Tibial nerve (tissue), 4 donors: ENCODE data around the gene ZNF324. TPM values are rescaled to one million over a fixed set of nuclear protein-coding genes. Genes with fewer than 3 reads are reported as not detected.
"Not testable (repeated sequence)": the region's sequence is repeated elsewhere in the genome, so short reads cannot be mapped to it uniquely, and the experiment has no call there.

Experiments
- DNase-seq, 2 donors: peaks; one replicate each; pipeline ENCODE4 v3.0.0-alpha.2; 2019; ENCODE audit warnings: low spot score in 2 of 2
- H3K27ac ChIP-seq, 4 donors: fragments of 200-600 bp; sonication (generic) in 3 of 4; one replicate each; pipeline ENCODE4 v1.5.1; 2017 to 2019; ENCODE audit warnings: mild to moderate bottlenecking in 1 of 4
- H3K27me3 ChIP-seq, 2 donors: fragments of 200-600 bp; sonication (generic) in 1 of 2; one replicate each; pipeline versions ENCODE4 v1.5.1 to v1.6.0; 2017 to 2019
- H3K36me3 ChIP-seq, 3 donors: fragments of 200-600 bp; sonication (generic); one replicate each; pipeline ENCODE4 v1.5.1; 2018 to 2019
- H3K4me1 ChIP-seq, 4 donors: fragments of 200-600 bp; sonication (generic) in 3 of 4; one replicate each; pipeline ENCODE4 v1.5.1; 2017 to 2019
- H3K4me3 ChIP-seq, 4 donors: fragments of 200-600 bp; sonication (generic) in 3 of 4; one replicate each; pipeline ENCODE4 v1.5.1; 2017 to 2019; ENCODE audit warnings: mild to moderate bottlenecking in 1 of 4, moderate library complexity in 1 of 4
- H3K9me3 ChIP-seq, 4 donors: fragments of 200-600 bp; sonication (generic) in 3 of 4; one replicate each; pipeline ENCODE4 v1.5.1; 2017 to 2019
- CTCF ChIP-seq, 5 experiments: fragments of 200-600 bp in 3 of 5; fragments of 450-650 bp in 2 of 5; sonication (generic) in 3 of 5; IDR thresholded peaks; one replicate each; pipeline ENCODE4 v1.5.1; 2016 to 2019; ENCODE audit warnings: antibody characterized with exemption in 5 of 5, mild to moderate bottlenecking in 3 of 5, moderate library complexity in 2 of 5
- EP300 ChIP-seq, 2 donors: sonication (generic); formaldehyde crosslinking; IDR thresholded peaks; one replicate each; pipeline ENCODE4 v1.6.1; 2017; ENCODE audit warnings: antibody characterized with exemption in 2 of 2, mild to moderate bottlenecking in 1 of 2
- POLR2A ChIP-seq, 2 donors: fragments of 450-650 bp; IDR thresholded peaks; one replicate each; pipeline ENCODE4 v1.6.1; 2017; ENCODE audit warnings: antibody characterized with exemption in 2 of 2, mild to moderate bottlenecking in 2 of 2, moderate library complexity in 2 of 2
- WGBS, 2 donors: methylation state at CpG; one replicate each; pipeline ENCODE4 v1.1.5; 2018; 5-methylcytosine and 5-hydroxymethylcytosine counted together
- total RNA-seq, 4 donors: library from RNA; depleted of rRNA; stranded (reverse); fragments of >200 nt; gene quantifications; one replicate each; pipeline ENCODE4 v1.1.0, GENCODE V29; 2016

The ZNF324 gene
- total RNA-seq, 4 donors from 2014 or later: 23.6 to 33.5 (median 30.2) TPM

DNA sequence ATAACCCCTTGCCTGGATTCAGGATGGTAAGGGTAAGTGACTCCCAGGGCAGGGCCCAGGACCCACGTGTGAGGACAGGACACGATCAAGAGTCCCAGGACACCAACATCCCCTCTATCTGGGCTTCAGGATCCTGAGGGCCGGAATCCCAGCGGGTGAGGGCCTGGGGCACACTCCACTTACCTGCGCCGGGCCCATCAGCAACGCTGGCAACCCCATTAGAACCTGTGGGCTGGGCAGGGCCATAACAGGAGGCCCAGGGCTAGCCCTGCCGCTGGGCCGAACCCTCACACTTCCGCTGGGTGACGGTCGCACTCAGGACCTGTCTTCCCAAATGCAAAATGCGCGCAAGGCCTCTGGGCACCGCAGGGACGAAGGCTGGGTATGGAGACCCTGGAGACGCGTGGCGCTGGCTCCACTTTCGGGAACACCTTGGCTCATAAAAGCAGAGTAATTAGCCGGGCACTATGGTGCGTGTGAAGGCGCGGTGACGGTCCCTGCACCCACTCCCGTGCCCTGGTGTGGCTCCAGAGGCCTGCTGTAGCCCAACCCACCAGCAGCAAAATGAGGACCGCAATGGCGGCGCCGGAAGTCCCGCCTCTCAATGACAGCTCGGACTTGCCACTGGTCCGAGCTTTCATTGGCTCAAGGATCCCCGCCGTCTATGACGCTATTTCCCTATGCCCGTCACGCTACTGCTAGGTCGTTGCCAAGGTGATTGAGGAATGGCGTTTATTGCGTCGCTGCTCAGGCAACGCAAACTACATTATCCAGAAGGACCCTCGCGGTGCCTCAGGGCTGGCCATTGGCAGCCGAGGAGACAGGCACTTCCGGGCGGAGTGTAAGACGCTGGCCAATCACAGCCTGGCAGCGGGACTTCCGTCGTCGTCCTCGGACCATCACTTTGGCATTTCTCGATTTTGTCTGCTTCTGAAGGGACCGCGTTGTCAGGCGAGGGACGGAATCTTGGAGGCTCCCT lies 27.0 kb upstream of the ZNF324 start, which contains the start of gene ZNF132:
ZNF132 (minus strand) TSS at position 578 of the 979 bp plus-strand sequence; CDS start at position 246, 332 bp downstream.
- H3K4me1 ChIP-seq: peaks cover 0 to 21% (median 11%) of the 10 kb centered on the region in 4 donors
- H3K9me3 ChIP-seq: peaks cover 5 to 48% (median 21%) of the 10 kb centered on the region in 4 donors
- 4 to 7% methylated on average over 26 to 51 of the region's 59 CpGs for WGBS, 2 donors
- peak; percentile 95 to 97 for DNase-seq
- TF ChIP-seq EP300 (IDR thresholded peaks at IDR 0.05) (peak; percentile 86 to 96), CTCF (IDR thresholded peaks at IDR 0.05) (peak in 1 of 5 experiments; percentile 36), POLR2A (IDR thresholded peaks at IDR 0.05) (peak in 1 of 2 donors; percentile 52)
- peak within 1 kb of the TSS; percentile 29 to 95 (median 85) for H3K27ac ChIP-seq
- peak within 1 kb of the TSS; percentile 41 to 70 (median 66) for H3K4me3 ChIP-seq
- peaks cover 8 to 44% (median 24%) of the 10 kb centered on the region in 3 donors for H3K36me3 ChIP-seq
- no peaks in the 10 kb centered on the region for H3K27me3 ChIP-seq

DNA sequence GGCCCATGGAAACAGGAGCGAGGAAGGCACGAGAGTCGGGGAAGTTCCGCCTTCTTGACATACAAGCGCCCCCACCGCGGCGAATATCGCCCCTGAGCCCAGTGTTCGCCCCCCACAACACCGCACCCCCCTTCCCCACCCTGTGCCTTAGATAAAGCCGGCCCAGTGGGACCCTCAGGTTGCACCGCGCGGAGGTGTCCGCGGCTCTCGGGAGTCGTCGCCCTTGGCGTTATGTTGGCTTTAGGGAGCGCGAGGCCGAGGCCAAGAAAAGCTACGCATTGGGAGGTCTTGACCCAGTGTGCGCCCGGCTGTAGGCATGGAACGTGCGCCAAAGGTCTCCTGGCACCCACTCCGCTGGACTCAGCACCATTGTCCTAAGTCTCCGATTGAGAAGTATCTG lies 26.3 kb upstream of the ZNF324 start:
- no peak for DNase-seq
- Histone ChIP-seq H3K4me3 (peak overlapping the region; percentile 41 to 68 (median 64)), H3K4me1 (peaks cover 0 to 21% (median 11%) of the 10 kb centered on the region in 4 donors), H3K27me3 (no peaks in the 10 kb centered on the region), H3K27ac (peak overlapping the region; percentile 29 to 95 (median 85)), H3K9me3 (peaks cover 0 to 41% (median 16%) of the 10 kb centered on the region in 4 donors), H3K36me3 (peaks cover 1 to 37% (median 17%) of the 10 kb centered on the region in 3 donors)
- TF ChIP-seq EP300 (IDR thresholded peaks at IDR 0.05) (no peak), POLR2A (IDR thresholded peaks at IDR 0.05) (no peak), CTCF (IDR thresholded peaks at IDR 0.05) (no peak)
- WGBS, 2 donors: 14 to 15% methylated on average over 24 to 31 of the region's 31 CpGs

DNA sequence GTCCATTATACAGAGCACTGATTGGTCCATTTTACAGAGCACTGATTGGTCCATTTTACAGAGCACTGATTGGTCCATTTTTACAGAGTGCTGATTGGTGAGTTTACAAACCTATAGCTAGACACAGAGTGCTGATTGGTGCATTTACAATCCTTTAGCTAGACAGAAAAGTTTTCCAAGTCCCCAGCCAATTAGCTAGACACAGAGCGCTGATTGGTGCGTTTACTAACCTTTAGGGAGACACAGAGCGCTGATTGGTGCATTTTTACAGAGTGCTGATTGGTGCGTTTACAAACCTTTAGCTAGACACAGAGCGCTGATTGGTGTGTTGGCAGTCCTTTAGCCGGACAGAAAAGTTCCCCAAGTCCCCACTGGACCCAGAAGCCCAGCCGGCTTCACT lies 23.9 kb upstream of the ZNF324 start:
- not testable (repeated sequence) for DNase-seq, H3K27me3 ChIP-seq, H3K27ac ChIP-seq, H3K4me3 ChIP-seq
- Histone ChIP-seq H3K9me3 (peaks cover 0 to 16% (median 3%) of the 10 kb centered on the region in 4 donors), H3K4me1 (peaks cover 0 to 21% (median 11%) of the 10 kb centered on the region in 4 donors), H3K36me3 (peaks cover 0 to 13% (median 0%) of the 10 kb centered on the region in 3 donors)
- 83 to 87% methylated on average over 7 of the region's 7 CpGs for WGBS, 2 donors

GRCh38 chr19:58448860-58449259 lies 18.0 kb upstream of the ZNF324 start:
- not testable (repeated sequence) for H3K9me3 ChIP-seq, H3K36me3 ChIP-seq, H3K27ac ChIP-seq, DNase-seq, H3K4me3 ChIP-seq
- 75 to 76% methylated on average over 3 of the region's 3 CpGs for WGBS, 2 donors
- Histone ChIP-seq H3K27me3 (peaks cover 0 to 14% of the 10 kb centered on the region in 2 donors), H3K4me1 (peaks cover 0 to 22% (median 5%) of the 10 kb centered on the region in 4 donors)

DNA sequence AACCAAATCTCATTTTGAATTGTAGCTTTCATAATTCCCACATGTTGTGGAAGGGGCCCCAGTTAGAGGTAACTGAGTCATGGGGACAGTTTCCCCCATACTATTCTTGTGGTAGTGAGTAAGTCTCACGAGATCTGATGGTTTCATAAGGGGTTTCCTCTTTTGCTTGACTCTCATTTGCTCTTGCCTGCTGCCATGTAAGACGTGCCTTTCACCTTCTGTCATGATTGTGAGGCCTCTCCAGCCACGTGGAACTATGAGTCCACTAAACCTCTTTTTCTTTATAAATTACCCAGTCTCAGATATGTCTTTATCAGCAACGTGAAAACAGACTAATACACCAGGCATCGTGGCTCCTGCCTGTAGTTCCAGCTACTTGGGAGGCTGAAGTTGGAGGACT lies 16.9 kb upstream of the ZNF324 start:
- not testable (repeated sequence) for H3K4me3 ChIP-seq, H3K27ac ChIP-seq, DNase-seq, H3K9me3 ChIP-seq
- 62 to 74% methylated on average over 5 of the region's 5 CpGs for WGBS, 2 donors
- peaks cover 0 to 14% (median 0%) of the 10 kb centered on the region in 3 donors for H3K36me3 ChIP-seq
- peaks cover 0 to 14% of the 10 kb centered on the region in 2 donors for H3K27me3 ChIP-seq
- peaks cover 0 to 22% (median 5%) of the 10 kb centered on the region in 4 donors for H3K4me1 ChIP-seq

DNA sequence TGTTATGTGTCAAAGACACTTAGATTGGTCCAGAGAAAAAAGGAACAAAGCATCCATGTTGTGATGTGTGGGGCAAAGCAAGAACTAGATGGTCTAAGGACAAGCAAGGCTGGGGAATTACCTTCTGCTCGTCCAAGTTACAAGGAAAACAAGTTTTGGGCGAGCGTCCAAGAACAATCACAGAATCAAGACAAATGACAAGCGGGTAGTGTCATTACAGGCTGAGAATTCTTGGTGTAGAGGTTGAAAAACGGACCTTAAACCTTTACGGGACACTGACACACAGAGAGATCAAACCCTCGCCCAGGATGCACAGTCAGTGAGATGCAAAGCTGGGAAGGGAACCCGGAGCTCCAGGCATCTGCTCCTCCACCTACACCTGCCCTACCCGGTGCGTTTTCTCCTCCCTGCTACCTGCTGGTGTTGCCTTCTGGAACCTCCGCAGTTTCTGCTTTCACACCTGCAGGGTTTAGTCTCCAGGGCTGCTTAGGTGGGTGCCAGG lies 16.0 kb upstream of the ZNF324 start:
- WGBS, 2 donors: 7 to 11% methylated on average over 11 of the region's 11 CpGs

More for the DNA sequence above, 16.0 kb upstream of the ZNF324 start:
- Histone ChIP-seq H3K4me3 (peak overlapping the region; percentile 69 to 96 (median 86)), H3K27ac (no peak overlapping the region), H3K27me3 (peaks cover 0 to 14% of the 10 kb centered on the region in 2 donors), H3K36me3 (peaks cover 0 to 22% (median 0%) of the 10 kb centered on the region in 3 donors), H3K9me3 (no peaks in the 10 kb centered on the region), H3K4me1 (peaks cover 0 to 22% (median 5%) of the 10 kb centered on the region in 4 donors)
- TF ChIP-seq CTCF (IDR thresholded peaks at IDR 0.05) (no peak), POLR2A (IDR thresholded peaks at IDR 0.05) (no peak), EP300 (IDR thresholded peaks at IDR 0.05) (no peak)
- peak in 1 of 2 donors; percentile 23 for DNase-seq
